ENCODE results near the gene CBFB. TPM values are rescaled to one million over a fixed set of nuclear protein-coding genes. Genes with fewer than 3 reads are reported as not detected.

The CBFB gene
- total and polyA plus RNA-seq, 2 of the 13 experiments (the other 11 are each of a cell fraction or from before 2014, with no cell fraction given), result 22.1 to 70.8 TPM

GRCh38 chr16:67149276-67150046, 120.5 kb downstream of the CBFB start (continued):
- TF ChIP-seq FOXK1 (CRISPR knock-in tag; IDR thresholded peaks at IDR 0.05; ENCODE audit: borderline replicate concordance, low read depth) (0 out of 2 replicates have a peak, but pooled peaks have one; percentile 22), TAF1 (CRISPR knock-in tag; IDR thresholded peaks at IDR 0.05) (no peak), AFF4 (CRISPR knock-in tag; IDR thresholded peaks at IDR 0.05) (no peak), TAF15 (IDR thresholded peaks at IDR 0.05; ENCODE audit: low read depth, low read length, poor library complexity, severe bottlenecking) (no peak), RAD21 (CRISPR knock-in tag; IDR thresholded peaks at IDR 0.05) (0 out of 2 replicates have a peak, but pooled peaks have one; percentile 3), DDIT3 (CRISPR knock-in tag; IDR thresholded peaks at IDR 0.05) (no peak), ZNF709 (CRISPR knock-in tag; IDR thresholded peaks at IDR 0.05) (0 out of 2 replicates have a peak, but pooled peaks have one; percentile 46), SRSF1 (optimal IDR thresholded peaks at IDR 0.05; ENCODE audit: low read depth, low read length) (peak; percentile 38), ZFY (CRISPR knock-in tag; IDR thresholded peaks at IDR 0.05) (peak; percentile 14; the same call in 1 of the 2 replicates), NCOA5 (CRISPR knock-in tag; IDR thresholded peaks at IDR 0.05) (0 out of 2 replicates have a peak, but pooled peaks have one; percentile 63), AGO1 (IDR thresholded peaks at IDR 0.05; ENCODE audit: low read depth, low read length, poor library complexity, severe bottlenecking) (peak; percentile 95), ZNF660 (CRISPR knock-in tag; IDR thresholded peaks at IDR 0.05; ENCODE audit: borderline replicate concordance, low read depth) (no peak), TRAFD1 (CRISPR knock-in tag; IDR thresholded peaks at IDR 0.05; ENCODE audit: borderline replicate concordance) (no peak), ZSCAN22 (CRISPR knock-in tag; IDR thresholded peaks at IDR 0.05) (no peak), SSRP1 (CRISPR knock-in tag; IDR thresholded peaks at IDR 0.05) (peak; percentile 78; the same call in 1 of the 2 replicates), TARDBP (CRISPR knock-in tag; IDR thresholded peaks at IDR 0.05) (0 out of 2 replicates have a peak, but pooled peaks have one; percentile 25), ZNF142 (CRISPR knock-in tag; IDR thresholded peaks at IDR 0.05) (peak; percentile 20; the same call in 1 of the 2 replicates)
